A549 (cell line): ENCODE measurements around the gene TMEM156.

Experiments used
- CBX2 ChIP-seq: fragments of 200-600 bp; sonication (generic); IDR thresholded peaks from 2 replicates; pipeline ENCODE4 v1.6.1; 2016; ENCODE audit warnings: low read depth, mild to moderate bottlenecking, borderline replicate concordance
- CHD4 ChIP-seq: fragments of 200-600 bp; sonication (generic); IDR thresholded peaks from 2 replicates; pipeline ENCODE4 v1.6.1; 2016; ENCODE audit warnings: antibody characterized with exemption, mild to moderate bottlenecking, borderline replicate concordance
- JUN ChIP-seq, 2 experiments: fragments of >200 bp; sonication (Bioruptor Twin); formaldehyde crosslinking; IDR thresholded peaks; 2 replicates in 1 of 2; 3 replicates in 1 of 2; pipeline ENCODE4 v1.6.1; 2016 to 2017
- KDM5A ChIP-seq: fragments of 200-600 bp; sonication (generic); IDR thresholded peaks from 2 replicates; pipeline ENCODE4 v1.6.1; 2016; ENCODE audit warnings: antibody characterized with exemption, mild to moderate bottlenecking
- MAFK ChIP-seq: fragments of 450-650 bp; IDR thresholded peaks from 2 replicates; pipeline ENCODE4 v1.6.1; 2014; ENCODE audit not compliant: partially characterized antibody
- MYC ChIP-seq: IDR thresholded peaks from 2 replicates; pipeline ENCODE4 v1.6.1; 2012; ENCODE audit warnings: mild to moderate bottlenecking, inconsistent platforms, low read length, improper control_type of control experiment, borderline replicate concordance
- NPAS2 ChIP-seq: fragments of 250-450 bp; sonication (Bioruptor Pico); IDR thresholded peaks from 2 replicates; pipeline ENCODE4 v1.8.0; 2022; ENCODE audit warnings: mild to moderate bottlenecking, moderate library complexity, borderline replicate concordance
- POLR2A ChIP-seq: IDR thresholded peaks from 2 replicates; pipeline ENCODE4 v1.6.1; 2012; ENCODE audit warnings: mild to moderate bottlenecking, low read length
- SMC3 ChIP-seq: fragments of >200 bp; sonication (Bioruptor Twin); formaldehyde crosslinking; IDR thresholded peaks from 3 replicates; pipeline ENCODE4 v1.6.1; 2018; ENCODE audit warnings: inconsistent platforms
- TF ChIP-seq, protein P1 (sequence below): fragments of >200 bp; sonication (Bioruptor Twin); formaldehyde crosslinking; IDR thresholded peaks from 3 replicates; pipeline ENCODE4 v1.6.1; 2016
- TF ChIP-seq, protein P2 (sequence below): fragments of >200 bp; sonication (Bioruptor Twin); formaldehyde crosslinking; IDR thresholded peaks from 3 replicates; pipeline ENCODE4 v1.5.1; 2016
- TF ChIP-seq, protein P3 (sequence below): IDR thresholded peaks from 2 replicates; pipeline ENCODE4 v1.6.1; 2012

DNA sequence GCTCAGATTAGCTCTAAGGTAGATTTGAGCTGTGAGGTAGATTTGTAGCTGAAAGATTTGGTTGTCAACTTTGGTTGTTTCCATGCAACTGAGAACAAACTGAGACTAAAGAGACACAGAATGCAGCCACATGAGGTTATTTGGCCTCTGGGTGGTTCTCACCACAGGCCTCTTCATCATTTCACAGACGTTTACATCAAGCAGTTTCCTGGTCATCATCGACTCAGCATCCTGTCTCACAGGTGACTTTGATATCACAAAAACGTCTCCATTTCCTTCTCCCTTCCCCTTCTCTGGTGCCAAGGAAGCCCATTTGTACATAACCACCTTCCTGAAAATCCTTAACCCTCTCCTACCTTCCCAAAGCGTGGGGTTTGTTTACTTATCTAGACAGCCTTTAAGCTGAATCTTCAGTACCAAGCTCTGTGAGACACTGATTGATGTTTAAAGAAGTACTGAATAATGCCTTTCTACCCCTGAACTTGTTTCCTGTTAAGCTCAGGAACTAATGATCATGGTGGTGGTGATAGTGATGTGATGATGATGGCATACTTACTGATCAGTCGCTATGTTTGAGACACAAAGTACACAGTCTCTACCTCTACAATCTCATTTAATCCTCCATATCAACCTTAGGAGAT is 82.7 kb downstream of the TMEM156 start:
- TF ChIP-seq CBX2 (no peak), KDM5A (no peak), MYC (no peak), POLR2A (no peak), SMC3 (no peak), JUN (IDR thresholded peaks at IDR 0.05) (no peak), MAFK (no peak), NPAS2 (CRISPR knock-in tag) (no peak), CHD4 (no peak)
- TF ChIP-seq, protein P1, sequence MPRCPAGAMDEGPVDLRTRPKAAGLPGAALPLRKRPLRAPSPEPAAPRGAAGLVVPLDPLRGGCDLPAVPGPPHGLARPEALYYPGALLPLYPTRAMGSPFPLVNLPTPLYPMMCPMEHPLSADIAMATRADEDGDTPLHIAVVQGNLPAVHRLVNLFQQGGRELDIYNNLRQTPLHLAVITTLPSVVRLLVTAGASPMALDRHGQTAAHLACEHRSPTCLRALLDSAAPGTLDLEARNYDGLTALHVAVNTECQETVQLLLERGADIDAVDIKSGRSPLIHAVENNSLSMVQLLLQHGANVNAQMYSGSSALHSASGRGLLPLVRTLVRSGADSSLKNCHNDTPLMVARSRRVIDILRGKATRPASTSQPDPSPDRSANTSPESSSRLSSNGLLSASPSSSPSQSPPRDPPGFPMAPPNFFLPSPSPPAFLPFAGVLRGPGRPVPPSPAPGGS, result no peak
- TF ChIP-seq, protein P2, sequence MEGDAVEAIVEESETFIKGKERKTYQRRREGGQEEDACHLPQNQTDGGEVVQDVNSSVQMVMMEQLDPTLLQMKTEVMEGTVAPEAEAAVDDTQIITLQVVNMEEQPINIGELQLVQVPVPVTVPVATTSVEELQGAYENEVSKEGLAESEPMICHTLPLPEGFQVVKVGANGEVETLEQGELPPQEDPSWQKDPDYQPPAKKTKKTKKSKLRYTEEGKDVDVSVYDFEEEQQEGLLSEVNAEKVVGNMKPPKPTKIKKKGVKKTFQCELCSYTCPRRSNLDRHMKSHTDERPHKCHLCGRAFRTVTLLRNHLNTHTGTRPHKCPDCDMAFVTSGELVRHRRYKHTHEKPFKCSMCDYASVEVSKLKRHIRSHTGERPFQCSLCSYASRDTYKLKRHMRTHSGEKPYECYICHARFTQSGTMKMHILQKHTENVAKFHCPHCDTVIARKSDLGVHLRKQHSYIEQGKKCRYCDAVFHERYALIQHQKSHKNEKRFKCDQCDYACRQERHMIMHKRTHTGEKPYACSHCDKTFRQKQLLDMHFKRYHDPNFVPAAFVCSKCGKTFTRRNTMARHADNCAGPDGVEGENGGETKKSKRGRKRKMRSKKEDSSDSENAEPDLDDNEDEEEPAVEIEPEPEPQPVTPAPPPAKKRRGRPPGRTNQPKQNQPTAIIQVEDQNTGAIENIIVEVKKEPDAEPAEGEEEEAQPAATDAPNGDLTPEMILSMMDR, result no peak
- TF ChIP-seq, protein P3, sequence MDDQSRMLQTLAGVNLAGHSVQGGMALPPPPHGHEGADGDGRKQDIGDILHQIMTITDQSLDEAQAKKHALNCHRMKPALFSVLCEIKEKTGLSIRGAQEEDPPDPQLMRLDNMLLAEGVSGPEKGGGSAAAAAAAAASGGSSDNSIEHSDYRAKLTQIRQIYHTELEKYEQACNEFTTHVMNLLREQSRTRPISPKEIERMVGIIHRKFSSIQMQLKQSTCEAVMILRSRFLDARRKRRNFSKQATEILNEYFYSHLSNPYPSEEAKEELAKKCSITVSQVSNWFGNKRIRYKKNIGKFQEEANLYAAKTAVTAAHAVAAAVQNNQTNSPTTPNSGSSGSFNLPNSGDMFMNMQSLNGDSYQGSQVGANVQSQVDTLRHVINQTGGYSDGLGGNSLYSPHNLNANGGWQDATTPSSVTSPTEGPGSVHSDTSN, result no peak
